GM12891 (cell line): ENCODE measurements around the gene PLS3. TPM values are rescaled to one million over a fixed set of nuclear protein-coding genes. Genes with fewer than 3 reads are reported as not detected.

ENCODE experiments used
- DNase-seq: peaks from one replicate; pipeline ENCODE4 v3.0.0; 2011; ENCODE audit warnings: low spot score; ENCODE audit not compliant: insufficient read length
- FAIRE-seq: peaks from 2 replicates; lab custom pipeline; 2011; peaks lifted over from hg19 to GRCh38; lab: Jason Lieb, UNC
- PAX5 ChIP-seq: IDR thresholded peaks from 2 replicates; pipeline ENCODE4 v1.6.1; 2011; ENCODE audit warnings: low read length, moderate library complexity, mild to moderate bottlenecking; ENCODE audit not compliant: insufficient read depth, severe bottlenecking
- POLR2A ChIP-seq: IDR thresholded peaks from 2 replicates; pipeline ENCODE4 v1.6.1; 2011; ENCODE audit warnings: low read depth, low read length, control low read depth
- POLR2AphosphoS5 ChIP-seq: IDR thresholded peaks from 2 replicates; pipeline ENCODE4 v1.6.1; 2011; ENCODE audit warnings: low read depth, low read length, control low read depth
- POU2F2 ChIP-seq: IDR thresholded peaks from 2 replicates; pipeline ENCODE4 v1.6.1; 2011; ENCODE audit warnings: low read depth, mild to moderate bottlenecking, control low read depth, low read length, moderate library complexity
- SPI1 ChIP-seq: IDR thresholded peaks from 2 replicates; pipeline ENCODE4 v1.6.1; 2011; ENCODE audit warnings: low read depth, low read length, control low read depth
- TAF1 ChIP-seq: IDR thresholded peaks from 2 replicates; pipeline ENCODE4 v1.6.1; 2011; ENCODE audit warnings: low read depth, low read length, control low read depth
- polyA plus RNA-seq: library from polyadenylated mRNA; unstranded; fragments of >200 nt; gene quantifications from one replicate; pipeline ENCODE4 v1.2.1, GENCODE V29; 2012; ENCODE audit warnings: low read depth, missing spikeins, inconsistent platforms; ENCODE audit not compliant: missing spikeins

Gene PLS3
- 1.1 TPM for polyA plus RNA-seq

- no peak for DNase-seq
- no peak for FAIRE-seq
These were observed at the start of gene PLS3 for GRCh38 chrX:115560978-115561604. PLS3 (plus strand) TSS chrX:115561174; CDS start chrX:115610251, 49,077 bp downstream.

GRCh38 chrX:115518113-115518512 lies 42.9 kb upstream of the PLS3 start:
- TF ChIP-seq POU2F2 (no peak), SPI1 (no peak), POLR2A (no peak), POLR2AphosphoS5 (no peak), TAF1 (no peak), PAX5 (no peak)
- FAIRE-seq (no peak), DNase-seq (no peak)

More at GRCh38 chrX:115560978-115561604, at the start of gene PLS3:
- TF ChIP-seq POLR2A, result no peak
- TF ChIP-seq PAX5, result no peak

- no peak for TF ChIP-seq TAF1
- no peak for TF ChIP-seq POLR2A
- TF ChIP-seq SPI1, result no peak
- TF ChIP-seq PAX5, result no peak
- no peak for TF ChIP-seq POU2F2
- TF ChIP-seq POLR2AphosphoS5, result no peak
- FAIRE-seq, result no peak
- DNase-seq, result no peak
These were observed 39.2 kb upstream of the PLS3 start for GRCh38 chrX:115521741-115522140.

- FAIRE-seq (no peak), DNase-seq (no peak)
- no peak for TF ChIP-seq SPI1
- no peak for TF ChIP-seq POLR2AphosphoS5
- no peak for TF ChIP-seq PAX5
- no peak for TF ChIP-seq TAF1
- no peak for TF ChIP-seq POLR2A
- TF ChIP-seq POU2F2, result no peak
These were observed 38.0 kb upstream of the PLS3 start for GRCh38 chrX:115522952-115523351.

GRCh38 chrX:115525486-115525885 lies 35.5 kb upstream of the PLS3 start:
- DNase-seq (no peak), FAIRE-seq (no peak)
- TF ChIP-seq POU2F2 (no peak), POLR2AphosphoS5 (no peak), TAF1 (no peak)

GRCh38 chrX:115531818-115532403 lies 29.1 kb upstream of the PLS3 start:
- TF ChIP-seq POU2F2 (no peak), PAX5 (no peak)
- no peak for FAIRE-seq
- no peak for DNase-seq

- DNase-seq (no peak), FAIRE-seq (no peak)
- TF ChIP-seq POLR2AphosphoS5 (no peak), TAF1 (no peak), POU2F2 (no peak), POLR2A (no peak), SPI1 (no peak), PAX5 (no peak)
These were observed 27.5 kb upstream of the PLS3 start for GRCh38 chrX:115533485-115533884.

- FAIRE-seq, result no peak
- no peak for DNase-seq
- TF ChIP-seq PAX5 (no peak), SPI1 (no peak), TAF1 (no peak), POU2F2 (no peak), POLR2A (no peak), POLR2AphosphoS5 (no peak)
These were observed 26.6 kb upstream of the PLS3 start for GRCh38 chrX:115534383-115534782.

- FAIRE-seq (no peak), DNase-seq (no peak)
- TF ChIP-seq TAF1 (no peak), POU2F2 (no peak), SPI1 (no peak), PAX5 (no peak), POLR2A (no peak), POLR2AphosphoS5 (no peak)
These were observed 25.6 kb upstream of the PLS3 start for GRCh38 chrX:115535421-115535820.

GRCh38 chrX:115535844-115536243 lies 25.1 kb upstream of the PLS3 start:
- no peak for TF ChIP-seq POU2F2
- no peak for TF ChIP-seq PAX5
- no peak for TF ChIP-seq POLR2A
- TF ChIP-seq SPI1, result no peak
- TF ChIP-seq TAF1, result no peak
- no peak for TF ChIP-seq POLR2AphosphoS5
- FAIRE-seq (no peak), DNase-seq (no peak)
